Activated CD4-positive, alpha-beta T cell treated with anti-CD3 and anti-CD28 coated beads, Interleukin-2, amount 50 U/mL, for 1 hour (primary cell): ENCODE measurements around the gene ADGRG2.
"Not testable (repeated sequence)": the region's sequence is repeated elsewhere in the genome, so short reads cannot be mapped to it uniquely, and the experiment has no call there.

Experiments
- DNase-seq: peaks from one replicate; pipeline ENCODE4 v3.0.0-alpha.2; 2020

The ADGRG2 gene

DNA sequence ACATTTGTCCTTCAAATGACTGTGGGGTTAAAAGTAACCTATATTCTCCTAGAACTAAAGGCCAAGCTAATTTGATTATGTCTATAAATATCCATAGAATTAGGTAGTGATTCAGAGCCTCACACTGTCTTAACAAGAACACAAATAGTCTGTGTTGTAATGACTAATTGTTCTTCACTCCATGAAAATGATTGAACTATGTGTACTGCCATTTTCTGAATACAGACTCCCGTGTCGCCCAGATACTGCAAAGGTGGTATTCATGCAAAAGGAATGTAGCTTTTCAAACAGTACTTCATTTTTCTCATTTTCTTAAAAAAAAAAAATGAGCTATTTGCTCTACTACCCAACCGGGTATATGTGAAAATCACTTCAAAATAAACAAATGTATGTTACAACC lies 127.0 kb downstream of the ADGRG2 start:
- no peak for DNase-seq

DNA sequence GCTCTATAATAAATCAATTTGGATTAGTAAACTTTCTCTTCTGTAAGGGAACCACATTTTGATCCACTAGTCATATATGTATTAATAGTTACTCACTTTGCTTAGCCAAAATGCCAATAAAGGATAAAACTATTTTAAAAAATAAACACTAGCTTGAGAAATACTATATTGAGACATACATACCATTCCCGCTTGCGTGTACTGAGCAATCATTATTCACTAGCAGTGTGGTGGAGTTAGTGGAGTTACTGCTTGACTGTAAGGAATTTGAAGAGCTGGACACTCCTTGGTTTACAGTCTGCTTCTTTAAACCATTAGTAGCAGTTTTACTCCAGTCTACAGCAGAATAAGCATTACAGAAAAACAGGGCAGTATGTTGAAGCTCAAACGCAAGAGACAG lies 127.6 kb downstream of the ADGRG2 start:
- no peak for DNase-seq

DNA sequence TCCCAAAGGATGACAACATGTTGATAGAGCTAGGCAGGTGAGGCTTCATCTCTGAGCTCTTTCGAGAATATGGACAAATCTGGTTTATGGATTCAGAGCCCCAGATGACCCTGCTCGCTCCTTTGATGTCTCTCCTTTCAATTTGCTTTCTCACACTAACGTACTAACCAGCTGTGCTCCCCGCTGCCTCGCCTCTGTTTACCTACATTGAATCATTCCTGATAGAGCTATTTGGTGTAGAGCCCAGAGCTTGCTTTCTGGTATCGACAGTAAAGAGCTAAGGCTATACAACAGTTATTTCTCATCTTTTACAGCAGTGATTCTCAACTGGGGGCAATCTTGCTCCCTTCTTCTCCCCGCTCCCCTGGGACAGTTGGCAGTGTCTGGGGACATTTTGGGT lies 129.4 kb downstream of the ADGRG2 start:
- no peak for DNase-seq

DNA sequence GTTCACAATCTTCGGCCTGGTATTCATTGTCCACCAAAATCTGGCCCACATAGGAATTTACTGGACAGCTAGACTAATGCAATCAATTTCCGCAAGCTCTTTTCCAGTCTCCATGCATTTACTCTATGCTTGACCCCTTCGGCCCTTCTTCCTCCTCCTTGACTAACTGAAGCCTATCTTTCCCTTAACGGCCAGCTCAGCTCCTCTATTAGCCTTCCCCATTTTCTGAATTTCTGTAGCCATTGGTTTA lies 137.2 kb downstream of the ADGRG2 start:
- DNase-seq, result no peak

DNA sequence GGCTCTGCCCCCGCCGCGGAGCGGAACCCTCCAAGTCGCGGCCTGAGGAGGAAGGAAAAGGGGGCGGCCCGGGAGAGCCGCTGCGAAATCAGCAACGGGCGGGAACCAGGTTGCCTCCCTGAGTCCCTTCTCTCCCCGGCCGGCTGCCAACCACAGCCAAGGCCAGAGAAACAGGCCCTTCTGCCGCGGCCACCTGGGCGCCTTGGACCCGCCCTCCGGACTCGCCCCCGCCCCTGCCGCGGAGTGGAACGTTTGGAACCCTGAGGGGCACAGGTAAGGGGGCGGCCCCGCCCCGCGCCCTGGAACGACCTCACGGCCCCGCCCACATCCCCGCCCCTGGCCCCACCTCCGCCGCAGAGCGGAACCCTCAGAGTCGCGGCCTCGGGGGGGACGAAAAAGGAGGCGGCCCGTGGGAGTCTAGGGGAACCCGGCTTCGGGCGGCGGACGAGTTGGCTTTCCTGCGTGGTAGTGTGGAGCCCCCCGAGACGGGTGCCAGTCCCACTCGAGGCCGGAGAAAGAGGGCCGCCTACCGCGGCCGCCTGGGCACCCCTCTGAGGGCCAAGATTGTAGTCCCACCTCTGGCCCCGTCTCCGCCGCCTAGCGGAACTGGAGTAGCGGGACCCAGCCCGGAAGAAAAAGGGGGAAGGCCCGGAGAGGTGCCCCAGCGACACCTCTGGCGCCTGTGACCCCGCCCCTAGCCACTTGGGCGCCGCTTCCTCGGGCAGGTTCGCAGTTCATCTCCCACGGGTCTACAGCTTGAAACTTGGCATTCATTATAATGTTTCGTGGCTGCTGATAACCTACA lies 137.7 kb downstream of the ADGRG2 start:
- peak; percentile 83 for DNase-seq

DNA sequence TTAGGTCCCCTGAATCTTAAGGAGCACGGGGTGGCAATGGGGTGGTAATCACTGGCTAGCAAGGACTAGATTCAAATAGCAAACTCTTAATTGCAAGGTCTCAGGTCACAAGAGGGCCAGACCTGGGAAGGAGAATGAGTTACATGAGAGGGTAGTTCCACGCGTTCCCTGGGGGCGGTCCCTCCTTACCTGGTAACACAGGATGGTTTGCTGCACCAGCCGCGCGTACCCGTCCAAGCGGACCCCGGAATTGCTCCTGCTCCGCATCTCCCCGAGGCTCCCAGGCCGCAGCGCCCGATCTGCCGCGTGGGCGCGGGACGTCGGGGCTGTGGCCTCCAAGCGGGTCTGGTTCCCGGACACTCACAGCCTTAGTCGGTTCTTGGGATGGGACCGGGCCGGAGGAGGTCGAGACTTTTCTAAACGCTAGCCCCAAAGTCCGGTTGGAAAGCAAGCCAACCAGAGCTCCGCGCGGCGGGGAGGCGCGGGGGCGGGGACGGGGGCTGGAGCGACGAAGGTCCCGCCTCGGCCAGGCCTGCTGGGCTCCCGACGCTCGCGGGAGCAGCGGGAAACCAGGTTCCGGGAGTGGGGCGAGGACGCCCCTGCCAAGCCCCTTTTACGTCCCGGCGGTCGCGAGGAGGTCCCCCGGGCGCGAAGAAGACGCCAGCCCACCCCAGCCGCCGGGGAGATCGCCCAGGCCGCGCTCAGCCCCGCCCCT lies 138.4 kb downstream of the ADGRG2 start, which contains the start of gene PHKA2:
Gene PHKA2 (minus strand): TSS at position 449 of the 715 bp plus-strand sequence. CDS start 182 bp downstream, at position 267.
- no peak for DNase-seq

DNA sequence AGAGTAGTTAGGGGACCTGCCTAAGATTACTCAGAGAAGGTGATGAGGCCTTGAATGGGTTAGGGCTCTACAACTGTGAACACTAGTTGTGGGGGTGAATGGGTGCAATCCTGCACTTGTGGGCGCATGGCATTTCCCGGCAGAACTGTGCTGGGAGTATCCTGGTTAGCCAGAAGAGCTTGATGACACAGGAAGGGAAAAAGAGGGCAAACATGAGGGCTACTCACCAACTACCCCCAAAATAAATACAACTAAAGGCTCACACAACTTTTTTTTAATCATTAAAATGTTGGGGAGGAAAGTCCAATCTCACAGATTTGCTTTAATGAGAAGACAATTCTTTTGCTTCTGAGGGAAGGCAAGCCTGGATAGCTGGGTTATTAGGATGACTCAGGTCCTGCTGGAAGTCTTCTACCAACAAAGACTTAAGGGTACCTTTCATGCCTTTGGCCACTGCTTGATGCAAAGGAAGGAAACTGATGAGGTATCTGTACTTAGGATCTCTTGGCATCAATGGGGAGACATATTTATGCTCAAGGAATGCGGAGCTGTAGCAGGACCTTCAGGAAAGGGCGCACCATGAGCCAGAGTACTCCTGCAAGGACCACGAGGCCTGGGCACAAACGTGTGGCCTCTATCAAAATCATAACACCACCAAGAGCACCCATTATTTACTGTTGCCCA lies 141.0 kb downstream of the ADGRG2 start:
- no peak for DNase-seq

DNA sequence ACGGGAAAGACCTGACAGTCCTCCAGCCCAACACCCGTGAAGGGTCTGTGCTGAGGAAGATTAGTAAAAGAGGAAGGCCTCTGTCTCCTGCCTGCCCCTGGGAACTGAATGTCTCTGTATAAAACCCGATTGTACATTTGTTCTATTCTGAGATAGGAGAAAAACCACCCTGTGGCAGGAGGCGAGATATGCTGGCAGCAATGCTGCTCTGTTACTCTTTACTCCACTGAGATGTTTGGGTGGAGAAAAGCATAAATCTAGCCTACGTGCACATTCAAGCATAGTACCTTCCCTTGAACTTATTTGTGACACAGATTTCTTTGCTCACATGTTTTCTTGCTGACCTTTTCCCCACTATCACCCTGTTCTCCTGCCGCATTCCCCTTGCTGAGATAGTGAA lies 142.0 kb downstream of the ADGRG2 start:
- DNase-seq, result not testable (repeated sequence)

DNA sequence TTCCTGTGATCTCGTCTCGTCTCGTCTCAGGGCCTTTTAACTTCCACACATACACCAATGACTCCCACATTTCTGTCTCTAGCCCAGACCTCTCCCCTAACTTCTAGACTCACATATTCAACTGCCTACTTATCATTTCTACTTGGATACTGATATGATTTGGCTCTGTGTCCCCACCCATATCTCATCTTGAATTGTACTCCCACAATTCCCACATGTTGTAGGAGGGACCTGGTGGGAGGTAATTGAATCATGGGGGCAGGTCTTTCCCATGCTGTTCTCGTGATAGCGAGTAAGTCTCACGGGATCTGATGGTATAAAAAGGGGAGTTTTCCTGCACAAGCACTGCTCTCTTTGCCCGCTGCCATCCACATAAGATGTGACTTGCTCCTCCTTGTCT lies 147.3 kb downstream of the ADGRG2 start:
- DNase-seq, result no peak

DNA sequence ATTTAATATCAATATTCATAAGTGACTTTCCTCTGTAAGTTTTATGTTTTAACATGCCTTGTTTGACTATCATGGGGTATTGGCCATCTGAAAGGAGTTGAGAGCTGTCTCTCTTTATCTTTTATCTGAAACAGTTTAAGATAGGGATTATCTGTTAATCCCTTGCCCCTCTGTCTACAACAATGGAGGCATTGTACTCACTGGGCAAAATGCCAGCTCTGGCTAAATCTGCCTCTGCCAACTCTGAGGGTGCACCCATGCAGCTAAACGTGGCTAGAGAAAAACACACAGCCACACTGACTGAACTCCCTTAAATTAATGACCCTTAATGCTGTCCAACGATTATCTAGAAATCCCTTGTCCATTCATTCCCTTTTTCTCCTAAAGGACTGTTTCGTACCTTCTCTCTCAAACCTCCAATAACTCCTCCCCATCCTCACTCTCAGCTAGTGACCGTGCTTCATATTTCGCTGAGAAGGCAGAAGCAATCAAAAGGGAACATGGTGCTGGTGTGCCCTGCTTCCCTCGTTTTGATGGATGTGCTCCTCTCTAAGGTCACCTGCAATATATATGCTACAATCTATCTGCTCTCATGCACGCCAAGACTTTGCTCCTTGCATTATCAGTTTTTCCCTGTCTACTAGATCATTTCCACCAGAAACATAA lies 148.6 kb downstream of the ADGRG2 start:
- no peak for DNase-seq

DNA sequence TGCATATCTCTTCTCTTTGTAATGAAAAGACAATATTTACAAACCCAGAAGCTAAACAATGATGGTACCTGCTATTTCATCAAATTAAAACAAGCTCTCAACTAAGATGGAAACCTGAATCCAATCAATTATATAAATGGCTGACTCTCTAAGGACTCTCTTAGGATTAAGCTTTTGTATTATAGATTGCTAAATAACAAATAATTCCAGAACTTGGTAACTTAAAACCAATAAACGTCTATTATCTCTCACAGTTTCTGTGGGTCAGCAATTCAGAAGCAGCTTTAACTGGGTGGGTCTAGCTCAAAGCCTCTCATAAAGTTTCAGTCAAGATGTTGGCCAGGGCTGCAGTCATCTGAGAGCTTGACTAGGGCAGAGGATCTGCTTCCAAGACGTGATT lies 150.8 kb downstream of the ADGRG2 start:
- no peak for DNase-seq

DNA sequence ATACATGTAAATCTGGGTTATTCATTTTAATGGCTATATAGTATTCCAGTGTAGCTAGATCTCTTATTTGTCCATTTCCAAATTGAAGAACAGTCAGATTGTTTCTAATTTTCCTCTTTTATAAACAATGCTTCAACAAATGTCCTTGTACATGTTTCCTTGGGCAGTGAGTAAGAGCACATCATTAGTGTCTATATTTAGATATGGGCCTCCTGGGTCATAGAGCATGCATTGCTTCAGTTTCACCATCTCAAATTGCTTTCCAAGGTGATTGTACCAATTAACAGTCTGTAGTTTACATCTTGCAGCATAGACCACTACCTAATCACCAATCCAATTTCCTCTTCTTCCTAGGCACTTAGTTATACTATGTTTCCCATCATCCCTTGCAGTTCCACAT lies 151.8 kb downstream of the ADGRG2 start:
- no peak for DNase-seq

DNA sequence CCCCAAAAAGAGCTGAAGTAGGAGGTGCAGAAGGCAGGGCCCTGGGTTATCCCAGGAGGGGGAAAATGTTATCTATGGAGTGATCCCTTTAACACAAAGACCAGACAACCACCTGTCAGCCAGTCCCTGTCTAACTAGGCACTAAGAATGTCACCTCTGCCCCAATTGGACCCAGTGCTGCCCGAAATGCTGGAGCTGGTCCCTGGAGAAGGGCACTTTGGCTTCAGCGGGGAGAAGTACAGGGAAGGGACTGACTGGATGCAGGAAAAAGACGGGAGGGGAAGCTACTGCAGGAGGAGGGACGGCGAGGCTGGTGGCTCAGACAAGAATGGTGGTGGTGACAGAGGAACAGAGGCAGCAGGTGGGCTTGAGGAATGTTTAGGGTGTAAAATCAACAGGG lies 155.6 kb downstream of the ADGRG2 start:
- DNase-seq, result no peak

DNA sequence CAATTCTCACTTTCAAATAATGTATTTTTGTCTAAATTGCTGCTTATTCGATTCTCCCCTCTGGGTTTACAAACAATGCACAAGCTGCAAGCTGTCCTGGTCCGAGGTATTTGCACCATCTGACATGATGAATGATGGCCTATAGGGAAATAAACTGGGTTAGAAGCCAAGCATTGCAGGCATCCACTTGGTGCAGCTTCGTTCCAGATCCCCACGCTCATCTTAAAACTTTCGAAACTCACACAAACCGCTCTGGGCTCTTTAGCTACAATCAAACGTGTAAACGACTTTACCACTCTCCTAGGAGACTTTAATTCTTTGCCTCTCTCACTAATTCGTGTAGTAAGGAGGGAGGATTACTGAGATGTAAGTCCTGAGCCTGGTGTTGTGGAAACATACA lies 157.4 kb downstream of the ADGRG2 start:
- no peak for DNase-seq

DNA sequence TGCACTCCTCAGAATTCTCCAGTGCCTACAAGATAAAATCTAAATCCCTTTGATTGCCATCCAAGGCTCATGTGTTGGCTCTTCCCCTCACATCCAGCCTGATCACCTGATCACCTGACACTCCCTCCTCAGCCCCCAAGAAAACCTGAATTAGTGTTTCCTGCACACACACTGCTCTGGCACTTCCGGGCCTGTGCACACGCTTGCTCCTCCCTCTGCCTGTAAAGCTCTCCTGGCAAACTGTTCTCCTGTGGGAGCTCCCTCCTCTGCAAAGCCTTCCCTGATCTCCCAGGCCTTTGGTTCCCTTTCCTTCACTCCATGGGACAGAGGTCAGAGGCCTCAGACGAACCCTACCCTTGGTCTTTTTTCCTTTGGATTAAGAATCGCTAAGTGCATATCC lies 158.2 kb downstream of the ADGRG2 start:
- DNase-seq, result no peak

DNA sequence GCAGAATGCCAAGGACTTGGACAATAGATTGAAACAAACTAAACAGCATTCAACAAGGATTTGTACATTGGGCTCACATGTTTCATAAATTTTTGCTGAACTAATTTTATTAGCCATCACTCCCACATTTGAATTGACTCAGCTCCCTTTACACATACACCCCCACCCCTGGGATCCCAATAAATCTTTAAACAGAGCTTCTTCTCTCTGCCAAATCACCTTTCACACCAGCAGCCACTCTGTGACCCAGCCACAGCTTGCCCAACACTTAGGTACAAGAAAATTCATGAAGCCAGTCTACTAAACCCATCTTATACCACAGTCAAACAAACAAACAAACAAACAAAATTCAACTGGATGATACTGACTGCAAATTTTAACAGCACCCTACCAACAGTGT lies 159.9 kb downstream of the ADGRG2 start:
- no peak for DNase-seq

DNA sequence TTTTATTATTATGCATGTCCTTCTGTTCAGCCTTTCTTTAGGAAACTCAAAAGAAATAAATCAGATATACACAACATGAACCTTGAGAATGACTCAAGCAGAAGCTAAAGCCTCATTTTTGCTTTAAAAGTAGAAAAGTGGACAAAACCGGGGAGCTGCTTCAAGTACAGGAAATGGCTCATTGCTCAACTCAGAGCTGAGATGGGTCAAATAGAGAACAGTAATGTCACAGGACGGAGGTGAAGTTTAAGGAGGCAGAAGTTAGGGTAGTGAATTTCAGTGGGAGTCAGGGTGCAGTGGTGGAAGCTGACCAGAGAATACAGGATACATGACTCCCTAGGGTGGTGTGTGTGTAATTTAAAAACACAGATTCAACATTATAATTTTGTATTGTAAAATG lies 160.6 kb downstream of the ADGRG2 start:
- DNase-seq, result no peak

DNA sequence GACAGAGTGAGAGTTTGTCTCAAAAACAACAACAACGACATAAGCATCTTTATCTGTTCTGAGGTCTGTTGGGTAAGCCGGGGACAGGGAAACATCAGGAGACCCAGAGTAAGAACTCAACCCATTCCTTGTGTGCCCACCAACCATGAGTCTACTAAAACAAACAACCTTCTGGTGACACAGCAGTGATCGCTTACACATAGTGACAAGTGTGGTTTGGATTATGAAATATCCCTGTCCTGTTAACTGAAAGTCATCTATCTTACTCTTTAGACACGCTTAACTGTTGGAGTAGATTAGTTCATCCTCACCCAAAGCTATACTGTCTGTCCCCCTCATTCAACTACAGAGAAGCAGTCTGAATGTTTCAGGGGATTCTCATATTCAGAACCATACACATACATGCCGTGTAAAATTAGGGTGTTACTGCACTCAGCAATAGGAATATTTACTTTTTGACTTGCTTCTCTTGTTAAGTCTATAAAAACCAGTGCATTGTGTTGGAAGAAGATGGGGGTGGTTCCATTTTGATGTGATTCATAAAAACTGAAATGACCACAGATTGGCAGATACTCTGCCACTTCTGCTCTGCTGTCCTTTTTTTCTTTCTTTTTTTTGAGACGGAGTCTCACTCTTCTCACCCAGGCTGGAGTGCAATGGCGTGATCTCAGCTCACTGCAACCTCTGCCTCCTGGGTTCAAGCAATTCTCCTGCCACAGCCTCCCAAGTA lies 165.8 kb downstream of the ADGRG2 start:
- no peak for DNase-seq

DNA sequence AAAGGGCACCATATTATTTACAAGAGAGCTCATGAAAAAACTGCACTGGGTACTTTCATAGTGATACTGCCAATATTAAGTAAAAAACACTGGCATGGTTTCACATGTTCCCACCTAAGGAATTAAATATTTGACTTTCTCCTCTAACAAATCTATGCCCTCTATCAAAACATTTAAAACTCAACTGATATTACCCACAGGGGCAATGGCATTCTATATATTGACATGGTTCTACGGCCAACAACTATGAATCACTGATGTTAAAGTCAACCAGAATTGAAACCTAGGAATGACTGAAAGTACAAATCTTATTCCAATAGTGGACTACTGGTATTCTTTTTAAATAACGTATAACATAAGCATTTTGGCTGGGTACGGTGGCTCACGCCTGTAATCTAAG lies 166.6 kb downstream of the ADGRG2 start:
- DNase-seq, result no peak

DNA sequence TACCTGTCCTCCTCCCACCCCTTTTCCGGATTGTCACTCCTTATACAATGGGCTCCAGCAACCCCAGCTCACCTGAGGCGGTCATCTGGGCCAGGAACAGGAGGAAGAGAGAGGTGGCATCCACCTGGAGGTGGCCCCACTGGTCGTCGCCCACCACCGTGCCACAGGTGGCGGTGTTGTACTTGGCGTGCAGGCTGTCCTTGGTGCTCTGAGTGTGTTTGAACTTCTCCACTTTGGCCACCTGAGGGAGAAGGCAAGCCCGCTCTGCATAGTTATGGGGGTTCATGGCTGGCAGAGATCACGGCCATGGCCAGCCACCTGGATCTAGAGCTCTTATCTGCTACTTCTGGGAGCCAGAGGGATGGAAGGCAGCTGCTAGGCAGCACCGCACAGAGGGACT lies 171.2 kb downstream of the ADGRG2 start:
- DNase-seq, result no peak

DNA sequence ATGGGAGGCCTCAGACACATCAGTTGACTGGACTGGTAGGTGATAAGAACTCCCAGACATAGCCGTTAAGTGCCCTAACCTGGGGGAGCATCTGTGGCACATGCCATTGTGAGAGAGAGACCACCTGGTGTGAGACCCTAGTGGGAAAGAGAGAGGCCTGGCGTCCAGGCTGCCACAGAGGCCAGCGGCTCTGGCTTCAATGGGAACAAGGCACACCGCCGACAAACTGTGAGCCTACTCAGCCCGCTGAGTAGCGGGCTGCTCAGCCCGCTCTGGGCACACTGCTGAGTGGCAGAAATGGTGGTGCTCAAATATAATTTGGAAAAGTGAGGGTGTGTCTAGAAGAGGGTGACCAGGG lies 172.3 kb downstream of the ADGRG2 start:
- no peak for DNase-seq

DNA sequence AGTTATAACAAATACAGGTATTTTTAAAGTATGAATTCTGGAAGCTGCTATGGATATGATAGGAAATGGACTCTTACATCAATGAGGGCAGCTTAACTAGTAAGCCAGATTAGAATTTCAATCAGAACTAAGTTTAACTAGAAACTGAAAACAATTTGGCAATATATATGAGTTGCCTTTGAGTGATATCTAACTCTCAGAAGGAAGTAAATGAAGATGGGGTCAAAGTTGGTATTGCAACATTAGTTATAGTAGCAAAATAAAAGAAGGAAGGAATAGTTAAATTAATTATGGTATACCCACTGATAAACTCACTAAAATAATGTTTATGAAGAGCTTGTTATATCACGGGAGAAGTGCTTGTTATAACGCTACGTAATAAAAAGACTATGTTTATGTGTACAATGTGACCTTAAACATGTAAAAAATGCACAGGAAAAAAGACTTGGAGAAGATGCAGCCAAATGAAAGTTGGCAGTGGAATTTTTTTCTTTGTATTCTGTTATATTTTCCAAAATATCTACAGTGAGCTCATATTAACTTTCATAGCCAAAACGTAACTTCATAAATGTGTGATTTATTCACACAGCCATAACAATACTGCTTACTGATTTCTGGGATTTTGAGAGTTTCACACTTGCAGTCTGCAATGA lies 172.9 kb downstream of the ADGRG2 start:
- DNase-seq, result no peak

DNA sequence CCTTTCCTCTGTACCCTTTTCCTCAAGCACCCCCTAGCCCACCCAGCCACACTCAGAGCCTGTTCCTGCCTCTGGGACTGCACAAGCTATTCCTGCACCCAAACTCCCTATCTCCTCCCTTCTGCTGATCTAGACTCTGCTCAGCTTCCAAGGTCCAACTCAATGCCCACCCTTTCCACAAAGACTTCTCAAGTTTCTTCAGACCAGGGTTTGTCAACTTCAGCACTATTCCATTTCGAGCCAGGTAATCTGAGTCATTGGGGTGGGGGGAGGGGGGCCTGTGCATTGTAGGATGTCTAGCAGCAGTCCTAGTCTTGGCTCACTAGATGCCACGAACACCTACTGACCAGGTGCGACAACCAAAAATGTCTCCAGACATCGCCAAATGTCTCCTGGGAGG lies 175.7 kb downstream of the ADGRG2 start:
- DNase-seq, result no peak
